ENCODE measurements around the gene PRRC1.

DNA sequence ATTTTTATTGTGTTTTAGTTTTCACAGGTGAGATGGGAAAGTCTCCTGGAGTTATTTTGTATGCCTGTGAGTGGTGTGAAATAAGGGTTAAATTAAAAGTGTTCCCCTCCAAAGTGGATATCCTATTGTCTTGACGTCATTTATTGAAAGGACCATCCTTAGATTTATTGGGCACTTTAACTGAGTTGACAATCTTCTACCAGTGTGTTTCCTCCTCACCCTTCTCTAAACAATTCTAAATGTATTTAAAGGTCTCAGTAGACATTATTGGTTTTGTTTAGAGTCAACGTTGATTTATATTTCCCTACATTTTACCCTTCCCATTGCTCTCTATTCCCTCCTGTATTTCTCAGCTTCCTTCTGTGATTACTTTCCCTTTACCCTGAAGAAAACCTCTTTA is 40.8 kb downstream of the PRRC1 start:
- TF ChIP-seq, protein P1, sequence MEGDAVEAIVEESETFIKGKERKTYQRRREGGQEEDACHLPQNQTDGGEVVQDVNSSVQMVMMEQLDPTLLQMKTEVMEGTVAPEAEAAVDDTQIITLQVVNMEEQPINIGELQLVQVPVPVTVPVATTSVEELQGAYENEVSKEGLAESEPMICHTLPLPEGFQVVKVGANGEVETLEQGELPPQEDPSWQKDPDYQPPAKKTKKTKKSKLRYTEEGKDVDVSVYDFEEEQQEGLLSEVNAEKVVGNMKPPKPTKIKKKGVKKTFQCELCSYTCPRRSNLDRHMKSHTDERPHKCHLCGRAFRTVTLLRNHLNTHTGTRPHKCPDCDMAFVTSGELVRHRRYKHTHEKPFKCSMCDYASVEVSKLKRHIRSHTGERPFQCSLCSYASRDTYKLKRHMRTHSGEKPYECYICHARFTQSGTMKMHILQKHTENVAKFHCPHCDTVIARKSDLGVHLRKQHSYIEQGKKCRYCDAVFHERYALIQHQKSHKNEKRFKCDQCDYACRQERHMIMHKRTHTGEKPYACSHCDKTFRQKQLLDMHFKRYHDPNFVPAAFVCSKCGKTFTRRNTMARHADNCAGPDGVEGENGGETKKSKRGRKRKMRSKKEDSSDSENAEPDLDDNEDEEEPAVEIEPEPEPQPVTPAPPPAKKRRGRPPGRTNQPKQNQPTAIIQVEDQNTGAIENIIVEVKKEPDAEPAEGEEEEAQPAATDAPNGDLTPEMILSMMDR (IDR thresholded peaks at IDR 0.05) = no peak
- TF ChIP-seq POLR2A (IDR thresholded peaks at IDR 0.05) = no peak

All from heart left ventricle (tissue), 13 donors.